A549 (cell line): ENCODE measurements around the gene MYADML2. TPM values are rescaled to one million over a fixed set of nuclear protein-coding genes. Genes with fewer than 3 reads are reported as not detected.
A peak's percentile ranks its signal among the peaks of the same experiment; 100 is the strongest.

Experiments used
- ATAC-seq, 2 experiments: fragments of 200-7000 bp in 1 of 2; fragments of >200 bp in 1 of 2; cut with Nextera tagmentation in 1 of 2; cut with Tn5 transposase in 1 of 2; 3 replicates each; pipeline versions ENCODE4 v1.8.0 to v1.9.1; 2018 to 2020; ENCODE audit warnings: mild to moderate bottlenecking in 1 of 2, moderate library complexity in 1 of 2
- CTCF ChIA-PET: fragments of 300-600 bp; sonication (Branson Sonifier 250); formaldehyde crosslinking; extraction: SDS; loops from one replicate; lab custom pipeline; 2021; ENCODE audit warnings: antibody characterized with exemption, inconsistent platforms; lab: Yijun Ruan, JAX
- POLR2A ChIA-PET: fragments of 350-600 bp; formaldehyde crosslinking; extraction: SDS; loops from one replicate; lab custom pipeline; 2021; ENCODE audit warnings: antibody characterized with exemption, inconsistent platforms; lab: Yijun Ruan, JAX
- DNase-seq, 2 experiments: peaks; one replicate each; pipeline versions ENCODE4 v3.0.0 to v3.0.0-alpha.2; 2011 to 2016; ENCODE audit warnings: low read depth in 1 of 2, low spot score in 1 of 2
- FAIRE-seq: peaks from 2 replicates; lab custom pipeline; 2011; peaks lifted over from hg19 to GRCh38; lab: Jason Lieb, UNC
- H3K27ac ChIP-seq, 2 experiments: fragments of >200 bp; sonication (Bioruptor Twin); formaldehyde crosslinking; 3 replicates each; pipeline ENCODE4 v1.5.1; 2016 to 2017
- H3K4me1 ChIP-seq: fragments of >200 bp; sonication (Bioruptor Twin); formaldehyde crosslinking; 3 replicates; pipeline ENCODE4 v1.6.1; 2016
- H3K4me2 ChIP-seq: fragments of >200 bp; sonication (Bioruptor Twin); formaldehyde crosslinking; 3 replicates; pipeline ENCODE4 v1.6.1; 2016
- H3K4me3 ChIP-seq: fragments of >200 bp; sonication (Bioruptor Twin); formaldehyde crosslinking; 3 replicates; pipeline ENCODE4 v1.5.1; 2016
- H3K9me3 ChIP-seq: fragments of >200 bp; sonication (Bioruptor Twin); formaldehyde crosslinking; 3 replicates; pipeline ENCODE4 v1.6.1; 2016
- BHLHE40 ChIP-seq: IDR thresholded peaks from 2 replicates; pipeline ENCODE4 v1.6.1; 2012; ENCODE audit warnings: low read depth, low read length, inconsistent platforms
- CHD2 ChIP-seq: fragments of 150-350 bp; IDR thresholded peaks from 2 replicates; pipeline ENCODE4 v1.6.1; 2014; ENCODE audit warnings: low read length; ENCODE audit not compliant: partially characterized antibody
- EHF ChIP-seq: fragments of 250-450 bp; sonication (Bioruptor Pico); IDR thresholded peaks from 2 replicates; pipeline ENCODE4 v1.5.0; 2020; ENCODE audit warnings: mild to moderate bottlenecking
- FOSL2 ChIP-seq, 2 experiments: fragments of 450-650 bp in 1 of 2; fragments of >200 bp in 1 of 2; sonication (Bioruptor Twin) in 1 of 2; formaldehyde crosslinking; IDR thresholded peaks; 2 replicates each; pipeline versions ENCODE4 v1.5.0 to v1.6.1; 2016 to 2020; ENCODE audit warnings: mild to moderate bottlenecking in 1 of 2, moderate library complexity in 1 of 2
- FOXS1 ChIP-seq: fragments of 250-450 bp; sonication (Bioruptor Pico); IDR thresholded peaks from 2 replicates; pipeline ENCODE4 v1.5.0; 2020; ENCODE audit warnings: mild to moderate bottlenecking, moderate library complexity
- GATA3 ChIP-seq: IDR thresholded peaks from 2 replicates; pipeline ENCODE4 v1.6.1; 2012; ENCODE audit warnings: borderline replicate concordance
- HES2 ChIP-seq: fragments of >200 bp; sonication (Bioruptor Twin); formaldehyde crosslinking; IDR thresholded peaks from 2 replicates; pipeline ENCODE4 v1.6.1; 2016
- HMGXB4 ChIP-seq: fragments of 250-450 bp; sonication (Bioruptor Pico); IDR thresholded peaks from 2 replicates; pipeline ENCODE4 v1.5.0; 2021; ENCODE audit warnings: mild to moderate bottlenecking, moderate library complexity, borderline replicate concordance
- HOXB5 ChIP-seq: fragments of 250-450 bp; sonication (Bioruptor Pico); IDR thresholded peaks from 2 replicates; pipeline ENCODE4 v1.5.0; 2020; ENCODE audit warnings: mild to moderate bottlenecking, moderate library complexity
- JUN ChIP-seq, 2 experiments: fragments of >200 bp; sonication (Bioruptor Twin); formaldehyde crosslinking; IDR thresholded peaks; 2 replicates in 1 of 2; 3 replicates in 1 of 2; pipeline ENCODE4 v1.6.1; 2016 to 2017
- MAFK ChIP-seq: fragments of 450-650 bp; IDR thresholded peaks from 2 replicates; pipeline ENCODE4 v1.6.1; 2014; ENCODE audit not compliant: partially characterized antibody
- NPAS2 ChIP-seq: fragments of 250-450 bp; sonication (Bioruptor Pico); IDR thresholded peaks from 2 replicates; pipeline ENCODE4 v1.8.0; 2022; ENCODE audit warnings: mild to moderate bottlenecking, moderate library complexity, borderline replicate concordance
- NR3C1 ChIP-seq: fragments of >200 bp; sonication (Bioruptor Twin); formaldehyde crosslinking; IDR thresholded peaks from 3 replicates; pipeline ENCODE4 v1.6.1; 2017
- PBX3 ChIP-seq: IDR thresholded peaks from 2 replicates; pipeline ENCODE4 v1.6.1; 2012
- PHF8 ChIP-seq: fragments of 200-600 bp; sonication (generic); IDR thresholded peaks from 2 replicates; pipeline ENCODE4 v1.6.1; 2016; ENCODE audit warnings: low read depth, mild to moderate bottlenecking, antibody characterized with exemption, moderate library complexity, borderline replicate concordance
- POLR2AphosphoS2 ChIP-seq: conservative IDR thresholded peaks from 2 replicates; pipeline ENCODE4 v1.6.1; 2012; ENCODE audit warnings: low read length, improper control_type of control experiment, inconsistent platforms
- SMC3 ChIP-seq: fragments of >200 bp; sonication (Bioruptor Twin); formaldehyde crosslinking; IDR thresholded peaks from 3 replicates; pipeline ENCODE4 v1.6.1; 2018; ENCODE audit warnings: inconsistent platforms
- TFCP2L1 ChIP-seq: fragments of 250-450 bp; sonication (Bioruptor Pico); IDR thresholded peaks from 2 replicates; pipeline ENCODE4 v1.5.0; 2021; ENCODE audit warnings: mild to moderate bottlenecking
- TP53 ChIP-seq: fragments of 250-450 bp; sonication (Bioruptor Pico); IDR thresholded peaks from 2 replicates; pipeline ENCODE4 v1.5.0; 2021; ENCODE audit warnings: mild to moderate bottlenecking, moderate library complexity
- USF2 ChIP-seq: fragments of 450-650 bp; IDR thresholded peaks from 2 replicates; pipeline ENCODE4 v1.6.1; 2014; ENCODE audit warnings: antibody characterized with exemption
- WGBS: methylation state at CpG from one replicate; pipeline ENCODE4 v1.1.6; 2017; ENCODE audit errors: missing lambda C conversion rate; 5-methylcytosine and 5-hydroxymethylcytosine counted together
- polyA plus RNA-seq, 4 experiments: library from polyadenylated mRNA; depleted of rRNA in 3 of 4; stranded (reverse); fragments of >200 nt; fragmentation: RNase III in 1 of 4; extraction: RNeasy Plus Mini Kit Qiagen cat#74134 plus additional on column Dnase treatment in 1 of 4; gene quantifications; 2 replicates in 3 of 4; 3 replicates in 1 of 4; pipeline ENCODE4 v1.2.3, GENCODE V29; 2011 to 2017

Gene MYADML2
- polyA plus RNA-seq, 2 of the 4 experiments (the other 2 are of a cell fraction) = not detected

- 0 out of 2 replicates have a peak, but pooled peaks have one; percentile 50 for TF ChIP-seq TFCP2L1 (CRISPR knock-in tag)
- TF ChIP-seq JUN (IDR thresholded peaks at IDR 0.05) = peak; percentile 47 to 84; a peak in 3 of 5 replicates
- TF ChIP-seq HMGXB4 (CRISPR knock-in tag) = no peak
- peak; percentile 84 for TF ChIP-seq BHLHE40
- TF ChIP-seq GATA3 = peak; percentile 43; the same call in 1 of the 2 replicates
- peak; percentile 83 for TF ChIP-seq POLR2AphosphoS2
- TF ChIP-seq FOSL2 (IDR thresholded peaks at IDR 0.05) = no peak
- peak; percentile 88 for TF ChIP-seq FOSL2 (CRISPR knock-in tag; IDR thresholded peaks at IDR 0.05)
- TF ChIP-seq PHF8 = peak; percentile 36
- no peak for TF ChIP-seq HES2
- TF ChIP-seq, all 56 proteins: peak for 13
These were observed 20.4 kb downstream of the MYADML2 start (continued) for GRCh38 chr17:81926451-81927151.

- DNase-seq (no peak), FAIRE-seq (no peak), ATAC-seq (peak in 1 of 2 experiments; percentile 0; a peak in 3 of 6 replicates)
- CTCF ChIA-PET = interaction anchor here (0.6 to 12.8 kb wide), 14 partner anchors 14 to 1992 kb away, joined by 3 to 99 read pairs (median 8); partner anchors contain the start of genes ARHGDIA, CENPX, LRRC45 and NOTUM
- H3K4me1 ChIP-seq = peaks cover 56% of the 10 kb centered on the region
- no peaks in the 10 kb centered on the region for H3K9me3 ChIP-seq
- 22% methylated on average over 10 of the region's 10 CpGs for WGBS
- TF ChIP-seq PBX3 (peak; percentile 37; the same call in 1 of the 2 replicates), TFCP2L1 (CRISPR knock-in tag) (0 out of 2 replicates have a peak, but pooled peaks have one; percentile 36), EHF (CRISPR knock-in tag) (no peak), TP53 (CRISPR knock-in tag) (peak; percentile 28; the same call in 1 of the 2 replicates)
- TF ChIP-seq, all 56 proteins: peak for 3
- Histone ChIP-seq H3K4me2 (peak overlapping the region; percentile 96), H3K27ac (peak overlapping the region; percentile 96 to 98), H3K4me3 (peak overlapping the region; percentile 90)
- POLR2A ChIA-PET = interaction anchor here (1.0 to 1.5 kb wide), 3 partner anchors 9 to 12 kb away, joined by 3 to 6 read pairs (median 3); partner anchors contain the start of gene PYCR1
These were observed 21.1 kb downstream of the MYADML2 start for GRCh38 chr17:81925860-81926450.

- no peak for FAIRE-seq
- CTCF ChIA-PET = interaction anchor here (0.7 to 12.8 kb wide), 13 partner anchors 13 to 216 kb away, joined by 3 to 99 read pairs (median 6); partner anchors contain the start of genes ALYREF, ANAPC11, ARHGDIA and CENPX
- Histone ChIP-seq H3K4me1 (peaks cover 66% of the 10 kb centered on the region), H3K9me3 (no peaks in the 10 kb centered on the region), H3K4me2 (peak overlapping the region; percentile 96), H3K4me3 (peak overlapping the region; percentile 57), H3K27ac (peak overlapping the region; percentile 96 to 98)
- TF ChIP-seq PBX3 (no peak), MAFK (peak; percentile 95), SMC3 (no peak), TP53 (CRISPR knock-in tag) (0 out of 2 replicates have a peak, but pooled peaks have one; percentile 24), NR3C1 (no peak), USF2 (no peak), NPAS2 (CRISPR knock-in tag) (no peak), CHD2 (no peak), FOXS1 (CRISPR knock-in tag) (no peak), HOXB5 (CRISPR knock-in tag) (no peak)
- POLR2A ChIA-PET = interaction anchor here (1.1 to 1.5 kb wide), 3 partner anchors 13 to 241 kb away, joined by 3 read pairs; partner anchors contain the start of genes ARL16, HGS and PCYT2
- 67% methylated on average over 14 of the region's 21 CpGs for WGBS
- DNase-seq = peak in 1 of 2 experiments; percentile 65
- ATAC-seq = no peak
These were observed 22.2 kb downstream of the MYADML2 start for GRCh38 chr17:81924557-81925532.
